Uterus (tissue), 2 donors: Measurements from ENCODE around the gene WBP2.

Experiments
- POLR2A ChIP-seq, 2 donors: fragments of 450-650 bp; IDR thresholded peaks; one replicate each; pipeline ENCODE4 v1.6.1; 2016; ENCODE audit warnings: antibody characterized with exemption in 2 of 2, mild to moderate bottlenecking in 1 of 2, moderate library complexity in 1 of 2
- TF ChIP-seq, protein P1 (sequence below), 4 experiments: fragments of 200-600 bp in 2 of 4; fragments of 450-650 bp in 2 of 4; sonication (generic) in 2 of 4; IDR thresholded peaks; one replicate each; pipeline ENCODE4 v1.5.1; 2016 to 2019; ENCODE audit warnings: antibody characterized with exemption in 4 of 4, mild to moderate bottlenecking in 2 of 4, moderate library complexity in 1 of 4

DNA sequence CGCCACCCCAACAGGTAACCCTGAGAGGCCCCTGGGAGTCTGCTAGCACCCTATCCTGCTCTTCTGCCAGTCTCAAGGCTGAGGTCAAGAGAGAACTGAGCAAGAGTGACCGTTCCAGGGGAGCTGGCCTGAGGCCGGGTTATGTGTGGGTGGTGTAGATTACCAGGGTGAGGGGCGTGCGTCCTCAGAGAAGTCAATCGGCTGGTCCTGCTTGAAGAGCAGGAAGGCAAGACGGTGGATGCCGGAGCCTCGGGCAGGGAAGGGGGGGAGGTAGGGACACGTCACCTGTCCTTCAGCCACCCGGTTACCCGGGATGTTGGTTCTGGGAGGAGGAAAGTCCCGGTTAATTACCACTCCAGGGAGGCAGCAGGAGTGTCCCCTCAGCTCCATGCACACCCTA, 44.2 kb upstream of the WBP2 start:
- TF ChIP-seq, protein P1, sequence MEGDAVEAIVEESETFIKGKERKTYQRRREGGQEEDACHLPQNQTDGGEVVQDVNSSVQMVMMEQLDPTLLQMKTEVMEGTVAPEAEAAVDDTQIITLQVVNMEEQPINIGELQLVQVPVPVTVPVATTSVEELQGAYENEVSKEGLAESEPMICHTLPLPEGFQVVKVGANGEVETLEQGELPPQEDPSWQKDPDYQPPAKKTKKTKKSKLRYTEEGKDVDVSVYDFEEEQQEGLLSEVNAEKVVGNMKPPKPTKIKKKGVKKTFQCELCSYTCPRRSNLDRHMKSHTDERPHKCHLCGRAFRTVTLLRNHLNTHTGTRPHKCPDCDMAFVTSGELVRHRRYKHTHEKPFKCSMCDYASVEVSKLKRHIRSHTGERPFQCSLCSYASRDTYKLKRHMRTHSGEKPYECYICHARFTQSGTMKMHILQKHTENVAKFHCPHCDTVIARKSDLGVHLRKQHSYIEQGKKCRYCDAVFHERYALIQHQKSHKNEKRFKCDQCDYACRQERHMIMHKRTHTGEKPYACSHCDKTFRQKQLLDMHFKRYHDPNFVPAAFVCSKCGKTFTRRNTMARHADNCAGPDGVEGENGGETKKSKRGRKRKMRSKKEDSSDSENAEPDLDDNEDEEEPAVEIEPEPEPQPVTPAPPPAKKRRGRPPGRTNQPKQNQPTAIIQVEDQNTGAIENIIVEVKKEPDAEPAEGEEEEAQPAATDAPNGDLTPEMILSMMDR (IDR thresholded peaks at IDR 0.05): no peak
- no peak for TF ChIP-seq POLR2A (IDR thresholded peaks at IDR 0.05)
